ENCODE results near the gene DRAP1.
"Not testable (repeated sequence)": the region's sequence is repeated elsewhere in the genome, so short reads cannot be mapped to it uniquely, and the experiment has no call there.

Gene DRAP1

GRCh38 chr11:65891219-65892136 lies 27.7 kb upstream of the DRAP1 start:
- H3K9me3 ChIP-seq (ENCODE audit: low read length) = no peaks in the 10 kb centered on the region
- H3K36me3 ChIP-seq (ENCODE audit: insufficient read depth, low read length) = peaks cover 5% of the 10 kb centered on the region
- H3K27me3 ChIP-seq (ENCODE audit: insufficient read depth, low read length) = no peaks in the 10 kb centered on the region
- H2AFZ ChIP-seq (ENCODE audit: low read depth, low read length) = peak overlapping the region; percentile 63
- H3K4me3 ChIP-seq (ENCODE audit: low read length) = peak overlapping the region; percentile 79
- H3K4me1 ChIP-seq (ENCODE audit: insufficient read depth, low read length) = peaks cover 36% of the 10 kb centered on the region

GRCh38 chr11:65892137-65892540 lies 27.1 kb upstream of the DRAP1 start:
- H3K27me3 ChIP-seq (ENCODE audit: insufficient read depth, low read length); H3K36me3 ChIP-seq (ENCODE audit: insufficient read depth, low read length); H3K9me3 ChIP-seq (ENCODE audit: low read length); H2AFZ ChIP-seq (ENCODE audit: low read depth, low read length): not testable (repeated sequence)
- Histone ChIP-seq H3K4me3 (ENCODE audit: low read length) (peak overlapping the region; percentile 79), H3K4me1 (ENCODE audit: insufficient read depth, low read length) (peaks cover 32% of the 10 kb centered on the region)

- Histone ChIP-seq H2AFZ (ENCODE audit: low read depth, low read length) (no peak overlapping the region), H3K27me3 (ENCODE audit: insufficient read depth, low read length) (no peaks in the 10 kb centered on the region), H3K36me3 (ENCODE audit: insufficient read depth, low read length) (no peaks in the 10 kb centered on the region), H3K4me3 (ENCODE audit: low read length) (no peak overlapping the region), H3K4me1 (ENCODE audit: insufficient read depth, low read length) (peaks cover 28% of the 10 kb centered on the region), H3K9me3 (ENCODE audit: low read length) (no peaks in the 10 kb centered on the region)
Observed at GRCh38 chr11:65892661-65893317, 26.4 kb upstream of the DRAP1 start.

GRCh38 chr11:65894034-65894591 lies 25.1 kb upstream of the DRAP1 start:
- no peaks in the 10 kb centered on the region for H3K36me3 ChIP-seq (ENCODE audit: insufficient read depth, low read length)
- H3K9me3 ChIP-seq (ENCODE audit: low read length) = no peaks in the 10 kb centered on the region
- H2AFZ ChIP-seq (ENCODE audit: low read depth, low read length) = no peak overlapping the region
- no peaks in the 10 kb centered on the region for H3K27me3 ChIP-seq (ENCODE audit: insufficient read depth, low read length)
- no peak overlapping the region for H3K4me3 ChIP-seq (ENCODE audit: low read length)
- H3K4me1 ChIP-seq (ENCODE audit: insufficient read depth, low read length) = peaks cover 22% of the 10 kb centered on the region

GRCh38 chr11:65895482-65895981 lies 23.7 kb upstream of the DRAP1 start:
- H3K27me3 ChIP-seq (ENCODE audit: insufficient read depth, low read length) = peaks cover 9% of the 10 kb centered on the region
- no peaks in the 10 kb centered on the region for H3K36me3 ChIP-seq (ENCODE audit: insufficient read depth, low read length)
- peaks cover 12% of the 10 kb centered on the region for H3K4me1 ChIP-seq (ENCODE audit: insufficient read depth, low read length)
- H3K4me3 ChIP-seq (ENCODE audit: low read length) = no peak overlapping the region
- no peak overlapping the region for H2AFZ ChIP-seq (ENCODE audit: low read depth, low read length)
- no peaks in the 10 kb centered on the region for H3K9me3 ChIP-seq (ENCODE audit: low read length)

GRCh38 chr11:65896034-65896999 lies 22.9 kb upstream of the DRAP1 start:
- Histone ChIP-seq H2AFZ (ENCODE audit: low read depth, low read length) (no peak overlapping the region), H3K4me1 (ENCODE audit: insufficient read depth, low read length) (peaks cover 10% of the 10 kb centered on the region), H3K27me3 (ENCODE audit: insufficient read depth, low read length) (peaks cover 13% of the 10 kb centered on the region), H3K36me3 (ENCODE audit: insufficient read depth, low read length) (no peaks in the 10 kb centered on the region), H3K4me3 (ENCODE audit: low read length) (no peak overlapping the region), H3K9me3 (ENCODE audit: low read length) (no peaks in the 10 kb centered on the region)

GRCh38 chr11:65897020-65897471 lies 22.2 kb upstream of the DRAP1 start:
- Histone ChIP-seq H3K36me3 (ENCODE audit: insufficient read depth, low read length) (no peaks in the 10 kb centered on the region), H3K27me3 (ENCODE audit: insufficient read depth, low read length) (peaks cover 16% of the 10 kb centered on the region), H3K4me1 (ENCODE audit: insufficient read depth, low read length) (peaks cover 3% of the 10 kb centered on the region), H3K9me3 (ENCODE audit: low read length) (no peaks in the 10 kb centered on the region), H2AFZ (ENCODE audit: low read depth, low read length) (no peak overlapping the region), H3K4me3 (ENCODE audit: low read length) (no peak overlapping the region)

GRCh38 chr11:65898656-65899355 lies 20.4 kb upstream of the DRAP1 start:
- Histone ChIP-seq H3K36me3 (ENCODE audit: insufficient read depth, low read length) (no peaks in the 10 kb centered on the region), H3K27me3 (ENCODE audit: insufficient read depth, low read length) (peaks cover 21% of the 10 kb centered on the region), H3K9me3 (ENCODE audit: low read length) (no peaks in the 10 kb centered on the region), H3K4me1 (ENCODE audit: insufficient read depth, low read length) (peaks cover 13% of the 10 kb centered on the region), H2AFZ (ENCODE audit: low read depth, low read length) (no peak overlapping the region), H3K4me3 (ENCODE audit: low read length) (no peak overlapping the region)

- H3K4me1 ChIP-seq (ENCODE audit: insufficient read depth, low read length) = peaks cover 13% of the 10 kb centered on the region
- H3K27me3 ChIP-seq (ENCODE audit: insufficient read depth, low read length) = peaks cover 21% of the 10 kb centered on the region
- peak overlapping the region; percentile 59 for H2AFZ ChIP-seq (ENCODE audit: low read depth, low read length)
- H3K9me3 ChIP-seq (ENCODE audit: low read length) = no peaks in the 10 kb centered on the region
- H3K36me3 ChIP-seq (ENCODE audit: insufficient read depth, low read length) = no peaks in the 10 kb centered on the region
- peak overlapping the region; percentile 37 for H3K4me3 ChIP-seq (ENCODE audit: low read length)
Observed at GRCh38 chr11:65899356-65900124, 19.7 kb upstream of the DRAP1 start.

- H3K27me3 ChIP-seq (ENCODE audit: insufficient read depth, low read length) = peaks cover 21% of the 10 kb centered on the region
- H3K4me3 ChIP-seq (ENCODE audit: low read length) = peak within 1 kb of the TSS; percentile 37
Observed at GRCh38 chr11:65900125-65900898, 18.9 kb upstream of the DRAP1 start, which contains the start of gene FOSL1. Gene FOSL1, minus strand, starts transcription at chr11:65900388. Its CDS starts 49 bp downstream, at chr11:65900339.

GRCh38 chr11:65900899-65901180 lies 18.4 kb upstream of the DRAP1 start:
- Histone ChIP-seq H3K4me3 (ENCODE audit: low read length) (no peak overlapping the region), H3K9me3 (ENCODE audit: low read length) (no peaks in the 10 kb centered on the region), H2AFZ (ENCODE audit: low read depth, low read length) (no peak overlapping the region), H3K4me1 (ENCODE audit: insufficient read depth, low read length) (peaks cover 13% of the 10 kb centered on the region), H3K36me3 (ENCODE audit: insufficient read depth, low read length) (no peaks in the 10 kb centered on the region), H3K27me3 (ENCODE audit: insufficient read depth, low read length) (peaks cover 21% of the 10 kb centered on the region)

More at GRCh38 chr11:65900125-65900898, 18.9 kb upstream of the DRAP1 start, which contains the start of gene FOSL1:
- H2AFZ ChIP-seq (ENCODE audit: low read depth, low read length) = peak within 1 kb of the TSS; percentile 59
- H3K9me3 ChIP-seq (ENCODE audit: low read length) = no peaks in the 10 kb centered on the region
- H3K4me1 ChIP-seq (ENCODE audit: insufficient read depth, low read length) = peaks cover 13% of the 10 kb centered on the region
- H3K36me3 ChIP-seq (ENCODE audit: insufficient read depth, low read length) = no peaks in the 10 kb centered on the region
